Measurements from ENCODE around the gene BORA. TPM values are rescaled to one million over a fixed set of nuclear protein-coding genes. Genes with fewer than 3 reads are reported as not detected.

Gene BORA

GRCh38 chr13:72792640-72793039, 64.9 kb downstream of the BORA start:
- H3K27ac ChIP-seq (ENCODE audit: low read depth, low read length), result no peak overlapping the region
- no peaks in the 10 kb centered on the region for H3K36me3 ChIP-seq (ENCODE audit: control insufficient read depth, insufficient read depth, low read length)
- no peaks in the 10 kb centered on the region for H3K79me2 ChIP-seq (ENCODE audit: control insufficient read depth, insufficient read depth, low read length)
- DNase-seq, result no peak
- no peak overlapping the region for H3K18ac ChIP-seq (ENCODE audit: low read length)
- H2AK5ac ChIP-seq (ENCODE audit: low read length), result no peak overlapping the region
- WGBS (ENCODE audit: extremely low coverage, insufficient coverage, low lambda C conversion rate), result no CpG with 5 or more reads among the region's 2 CpGs
- H4K8ac ChIP-seq (ENCODE audit: low read depth, low read length), result no peak overlapping the region
- no peak overlapping the region for H3K9ac ChIP-seq (ENCODE audit: low read length)
- no peak overlapping the region for H2BK15ac ChIP-seq (replicated peaks; ENCODE audit: low read depth)
- H4K5ac ChIP-seq (ENCODE audit: low read length), result no peak overlapping the region
- no peak overlapping the region for H2BK5ac ChIP-seq (ENCODE audit: low read length)
- H3K27me3 ChIP-seq (ENCODE audit: insufficient read depth, low read length, poor library complexity), result no peaks in the 10 kb centered on the region
- H3K4me3 ChIP-seq (ENCODE audit: low read length), result no peak overlapping the region
- H3K79me1 ChIP-seq (ENCODE audit: low read length), result no peaks in the 10 kb centered on the region
- H2BK120ac ChIP-seq (ENCODE audit: low read depth, low read length), result no peak overlapping the region
- no peak overlapping the region for H3K4me2 ChIP-seq (ENCODE audit: low read length)
- H3K4ac ChIP-seq (ENCODE audit: low read depth, low read length), result no peak overlapping the region
- no peaks in the 10 kb centered on the region for H3K4me1 ChIP-seq (ENCODE audit: control insufficient read depth, low read depth, low read length)
- no peak overlapping the region for H3K56ac ChIP-seq (ENCODE audit: low read length)
- H3K23ac ChIP-seq (ENCODE audit: low read length), result no peak overlapping the region

DNA sequence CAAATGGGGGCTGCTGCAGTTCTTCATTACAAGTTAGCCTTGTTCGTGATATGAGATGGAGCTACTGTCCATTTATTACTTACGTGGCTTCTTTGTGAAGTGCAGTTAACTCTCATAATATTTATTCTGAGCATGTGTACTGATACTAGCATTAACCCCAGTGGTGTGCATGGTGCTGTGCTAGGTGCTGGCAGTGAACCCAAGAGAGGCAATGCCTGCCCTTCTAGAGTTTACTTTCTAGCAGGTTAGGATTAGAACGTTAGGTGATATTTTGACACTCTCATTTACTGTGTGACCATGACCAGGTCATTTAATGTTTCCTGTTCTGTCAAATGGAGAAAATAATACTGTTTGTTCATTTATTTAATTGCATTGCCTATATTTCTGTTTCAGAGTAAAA, 71.1 kb downstream of the BORA start:
- H2BK5ac ChIP-seq (ENCODE audit: low read length), result no peak overlapping the region
- no peaks in the 10 kb centered on the region for H3K36me3 ChIP-seq (ENCODE audit: control insufficient read depth, insufficient read depth, low read length)
- no peak overlapping the region for H3K18ac ChIP-seq (ENCODE audit: low read length)
- H3K56ac ChIP-seq (ENCODE audit: low read length), result no peak overlapping the region
- no peaks in the 10 kb centered on the region for H3K4me1 ChIP-seq (ENCODE audit: control insufficient read depth, low read depth, low read length)
- no peak overlapping the region for H2BK120ac ChIP-seq (ENCODE audit: low read depth, low read length)
- no peak overlapping the region for H3K4ac ChIP-seq (ENCODE audit: low read depth, low read length)
- H3K79me2 ChIP-seq (ENCODE audit: control insufficient read depth, insufficient read depth, low read length), result no peaks in the 10 kb centered on the region
- DNase-seq, result no peak
- H3K9ac ChIP-seq (ENCODE audit: low read length), result no peak overlapping the region
- no peak overlapping the region for H3K27ac ChIP-seq (ENCODE audit: low read depth, low read length)
- no peak overlapping the region for H4K8ac ChIP-seq (ENCODE audit: low read depth, low read length)
- H4K5ac ChIP-seq (ENCODE audit: low read length), result no peak overlapping the region
- no peaks in the 10 kb centered on the region for H3K79me1 ChIP-seq (ENCODE audit: low read length)
- H3K4me3 ChIP-seq (ENCODE audit: low read length), result no peak overlapping the region
- no peak overlapping the region for H3K23ac ChIP-seq (ENCODE audit: low read length)
- no peak overlapping the region for H2AK5ac ChIP-seq (ENCODE audit: low read length)
- no peak overlapping the region for H2BK15ac ChIP-seq (replicated peaks; ENCODE audit: low read depth)
- WGBS (ENCODE audit: extremely low coverage, insufficient coverage, low lambda C conversion rate), result no CpG with 5 or more reads among the region's 3 CpGs
- H3K4me2 ChIP-seq (ENCODE audit: low read length), result no peak overlapping the region
- H3K27me3 ChIP-seq (ENCODE audit: insufficient read depth, low read length, poor library complexity), result no peaks in the 10 kb centered on the region

GRCh38 chr13:72804301-72804700, 76.6 kb downstream of the BORA start:
- no peaks in the 10 kb centered on the region for H3K36me3 ChIP-seq (ENCODE audit: control insufficient read depth, insufficient read depth, low read length)
- no peak overlapping the region for H3K23ac ChIP-seq (ENCODE audit: low read length)
- no peak overlapping the region for H3K4me3 ChIP-seq (ENCODE audit: low read length)
- no peak overlapping the region for H2AK5ac ChIP-seq (ENCODE audit: low read length)
- no CpG with 5 or more reads among the region's 1 CpG for WGBS (ENCODE audit: extremely low coverage, insufficient coverage, low lambda C conversion rate)
- no peak overlapping the region for H3K27ac ChIP-seq (ENCODE audit: low read depth, low read length)
- H2BK120ac ChIP-seq (ENCODE audit: low read depth, low read length), result no peak overlapping the region
- H3K18ac ChIP-seq (ENCODE audit: low read length), result no peak overlapping the region
- no peak overlapping the region for H3K4me2 ChIP-seq (ENCODE audit: low read length)
- no peak overlapping the region for H3K9ac ChIP-seq (ENCODE audit: low read length)
- no peak overlapping the region for H3K4ac ChIP-seq (ENCODE audit: low read depth, low read length)
- H3K4me1 ChIP-seq (ENCODE audit: control insufficient read depth, low read depth, low read length), result no peaks in the 10 kb centered on the region
- H3K27me3 ChIP-seq (ENCODE audit: insufficient read depth, low read length, poor library complexity), result no peaks in the 10 kb centered on the region
- no peak overlapping the region for H4K5ac ChIP-seq (ENCODE audit: low read length)
- no peak overlapping the region for H4K8ac ChIP-seq (ENCODE audit: low read depth, low read length)
- no peaks in the 10 kb centered on the region for H3K79me1 ChIP-seq (ENCODE audit: low read length)
- no peaks in the 10 kb centered on the region for H3K79me2 ChIP-seq (ENCODE audit: control insufficient read depth, insufficient read depth, low read length)
- no peak overlapping the region for H2BK5ac ChIP-seq (ENCODE audit: low read length)
- no peak overlapping the region for H3K56ac ChIP-seq (ENCODE audit: low read length)
- DNase-seq, result peak; percentile 85
- H2BK15ac ChIP-seq (replicated peaks; ENCODE audit: low read depth), result no peak overlapping the region

Small RNA genes lying within 50 kb of the gene (small RNA-seq; reads per million reads assigned to genes)
- gene RNU6-80P (ENCODE audit: insufficient read depth), result not detected
